Measurements from ENCODE around the gene C8A.

The C8A gene

DNA sequence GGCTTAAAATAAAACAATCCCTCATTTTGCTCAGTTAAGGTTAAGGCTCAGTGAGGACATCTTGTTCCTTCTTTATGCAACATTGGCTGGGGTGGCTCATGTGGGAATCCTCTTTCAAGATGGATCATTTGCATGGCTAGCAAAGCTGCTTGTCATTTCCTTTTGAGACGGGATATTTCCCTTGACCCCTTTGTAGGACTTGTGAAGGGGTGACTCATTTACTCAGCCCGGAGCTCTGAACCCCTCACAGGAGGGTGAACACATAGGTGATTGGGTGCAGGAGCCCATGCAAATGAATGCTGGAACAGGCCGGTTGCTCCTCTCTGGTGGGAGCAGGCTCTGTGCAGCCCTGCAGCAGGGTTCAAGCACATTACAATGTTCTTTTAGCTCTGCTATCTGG lies 15.8 kb upstream of the C8A start:
- DNase-seq = no peak

DNA sequence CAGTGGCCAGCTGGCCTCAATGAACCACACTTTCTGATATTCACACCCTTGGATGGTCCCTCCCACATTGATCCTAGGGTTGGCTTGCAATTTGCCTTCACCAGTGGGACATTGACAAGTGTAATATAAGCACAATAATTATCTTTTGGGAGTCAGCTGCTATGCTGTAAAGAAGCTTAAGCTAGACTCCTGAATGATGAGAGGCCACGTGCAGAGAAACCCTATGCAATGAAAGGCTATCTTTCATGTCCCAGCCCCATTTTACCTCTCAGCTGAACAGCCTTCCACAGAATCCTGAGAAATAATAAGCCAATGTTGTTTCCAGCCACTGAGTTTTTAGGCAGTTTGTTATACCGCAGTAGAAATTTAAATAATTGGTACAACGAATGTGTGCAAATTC lies 11.1 kb upstream of the C8A start:
- DNase-seq = no peak

DNA sequence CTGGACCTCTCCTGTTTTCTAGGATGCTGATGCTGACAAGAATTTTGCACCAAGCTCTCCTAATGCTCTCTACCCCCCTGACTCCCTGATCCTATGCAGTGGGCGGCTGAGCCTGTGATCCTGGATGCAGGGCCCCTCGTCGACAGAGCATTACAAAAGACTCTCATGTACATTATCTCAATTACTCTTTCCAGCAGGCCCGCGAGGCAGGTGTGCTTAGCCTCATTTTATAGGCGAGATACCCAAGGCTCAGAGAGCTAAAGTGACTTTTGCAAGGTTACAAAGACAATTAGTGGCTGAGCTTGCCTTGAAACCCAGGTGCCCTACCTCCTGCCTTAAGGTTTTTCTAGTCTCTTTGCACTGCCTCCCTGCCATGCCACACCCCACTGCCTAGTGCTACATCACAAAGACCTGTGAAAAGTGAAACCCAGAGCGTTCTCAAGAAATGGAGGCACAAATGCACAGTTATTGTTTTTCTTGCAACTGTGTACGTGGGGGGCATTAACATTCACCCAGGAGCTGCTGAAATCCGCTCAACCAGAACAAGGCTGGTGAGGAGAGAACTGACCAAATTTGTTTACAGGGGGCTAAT lies 10.0 kb upstream of the C8A start:
- DNase-seq = no peak

DNA sequence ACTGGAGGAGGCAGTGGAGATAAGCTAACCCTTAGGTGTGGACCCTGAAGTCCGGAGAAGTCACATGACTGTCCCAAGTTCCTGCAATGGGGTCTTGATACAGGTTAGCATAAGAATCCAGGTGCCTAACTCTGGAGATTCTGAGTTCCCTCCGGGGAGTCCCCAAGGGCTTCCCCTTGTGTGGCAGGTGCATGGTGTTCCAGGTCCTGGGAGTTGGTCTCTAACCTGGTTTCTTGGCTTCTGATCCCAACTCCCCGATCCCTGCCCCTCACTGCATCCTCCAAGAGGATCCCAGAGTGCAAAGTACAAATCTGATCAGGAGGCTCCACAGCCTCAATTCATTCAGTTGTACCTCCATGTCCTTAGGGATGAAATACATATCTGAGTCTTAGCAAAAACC lies 9.3 kb upstream of the C8A start:
- DNase-seq = no peak

DNA sequence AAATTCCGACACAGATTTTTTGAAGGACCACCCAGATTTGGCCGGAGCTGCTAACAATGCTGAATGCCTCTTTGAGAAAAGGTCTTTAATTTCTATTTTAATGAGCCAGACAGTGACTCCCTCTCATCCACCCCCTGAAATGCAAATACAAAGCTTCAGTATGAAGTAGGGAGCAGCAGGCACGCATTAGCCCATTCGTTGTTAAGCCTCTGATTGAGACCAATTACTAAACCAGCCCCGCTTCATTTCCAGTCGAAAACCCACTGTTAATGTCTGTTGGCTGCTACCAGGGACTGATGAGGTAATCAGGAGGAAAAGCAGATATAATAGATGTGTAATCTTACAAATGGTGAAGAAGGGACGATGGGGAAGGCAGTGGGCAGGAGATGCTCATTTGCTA lies 4.8 kb upstream of the C8A start:
- DNase-seq = no peak

DNA sequence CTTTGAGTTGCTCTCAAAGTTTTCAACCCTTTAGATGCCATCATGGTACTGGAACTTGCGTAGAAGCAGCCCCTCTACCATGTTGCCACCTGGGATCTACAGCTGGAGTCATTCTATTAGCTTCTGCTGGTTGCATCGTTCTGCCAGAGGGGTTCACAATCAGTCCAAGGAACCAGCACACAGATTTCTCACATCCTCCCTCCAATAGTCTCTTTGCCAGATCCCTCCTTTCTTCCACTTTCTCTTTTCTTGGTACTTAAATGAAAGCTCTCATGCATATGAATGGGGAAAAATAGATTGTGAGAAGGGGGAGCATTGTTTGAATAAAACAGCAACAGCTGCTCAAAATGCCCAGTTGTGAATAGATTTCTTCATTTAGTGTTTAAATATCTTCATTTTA lies 4.2 kb upstream of the C8A start:
- no peak for DNase-seq

DNA sequence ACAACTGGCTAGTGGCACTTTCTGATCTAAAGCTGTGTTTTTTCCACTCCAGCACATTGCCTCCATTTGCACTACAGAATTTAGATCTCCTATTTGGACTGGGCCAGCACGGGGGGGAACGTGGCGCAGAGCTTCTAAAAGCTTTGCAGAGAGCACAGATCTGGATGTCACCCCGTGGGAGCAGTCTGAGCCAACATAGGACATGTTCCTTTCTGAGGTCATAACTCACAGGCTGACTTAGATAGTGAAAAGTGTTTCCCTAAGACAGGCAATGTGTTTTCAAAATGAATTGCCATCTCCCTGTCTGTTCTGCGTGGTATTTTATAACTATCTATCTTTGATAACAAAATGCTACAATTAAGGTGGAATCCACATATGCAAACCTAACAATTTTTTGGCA lies 3.7 kb upstream of the C8A start:
- no peak for DNase-seq

DNA sequence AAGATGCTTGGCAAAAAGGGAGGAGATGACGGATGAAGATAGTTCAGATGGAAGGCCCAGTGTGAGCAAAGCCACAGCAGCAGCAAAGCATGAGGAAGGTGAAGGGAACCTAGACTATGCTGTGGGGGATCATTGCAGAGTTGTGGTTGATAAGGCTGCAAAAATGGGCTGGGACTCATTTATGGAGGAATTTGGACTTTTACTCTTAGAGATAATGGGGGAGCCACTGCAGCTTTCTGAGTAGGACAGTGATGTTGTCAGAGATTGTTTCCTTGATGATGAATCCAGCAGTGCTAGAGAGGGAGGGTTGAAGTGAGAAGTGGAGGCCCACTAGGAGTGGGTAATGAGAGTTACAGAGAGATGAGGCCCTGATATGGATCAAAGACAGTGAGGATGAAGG lies 2.1 kb upstream of the C8A start:
- no peak for DNase-seq

DNA sequence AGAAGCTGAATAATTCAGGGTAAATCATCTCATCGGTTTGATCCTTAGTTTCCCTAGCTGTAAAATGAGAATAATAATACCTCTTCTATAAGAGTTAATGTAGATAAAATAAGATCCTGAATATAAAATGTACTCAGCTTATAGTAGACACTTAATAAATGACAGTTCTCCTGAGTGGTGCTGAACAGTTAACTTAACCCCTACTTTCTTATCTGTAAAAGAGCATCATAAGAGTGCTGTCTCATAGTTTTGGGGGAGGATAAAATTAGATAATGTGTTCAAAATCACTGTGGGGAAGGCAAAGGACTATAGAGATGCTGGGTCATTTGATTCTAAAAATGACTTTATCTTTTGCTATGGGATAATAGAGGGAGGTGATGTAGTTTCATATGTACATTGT lies 593 bp downstream of the C8A start:
- DNase-seq = no peak

DNA sequence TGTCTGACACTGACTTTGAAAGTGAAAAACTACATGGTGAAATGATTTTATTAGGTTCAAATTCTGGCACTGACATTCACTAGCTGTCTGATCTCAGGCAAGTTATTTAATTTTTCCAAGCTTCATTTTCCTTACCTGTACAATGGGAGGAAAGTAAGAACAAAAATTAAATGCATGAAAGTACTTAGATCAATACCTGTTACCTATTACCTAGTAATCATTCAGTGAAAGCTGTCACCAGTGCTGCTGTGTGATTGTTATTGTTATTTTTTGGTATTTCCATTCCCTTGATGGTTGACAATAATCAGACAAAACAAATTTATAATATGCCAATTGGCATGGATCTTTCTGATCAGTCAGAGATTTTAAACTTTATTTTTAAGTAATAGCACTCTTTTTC lies 1.6 kb downstream of the C8A start:
- DNase-seq = no peak

DNA sequence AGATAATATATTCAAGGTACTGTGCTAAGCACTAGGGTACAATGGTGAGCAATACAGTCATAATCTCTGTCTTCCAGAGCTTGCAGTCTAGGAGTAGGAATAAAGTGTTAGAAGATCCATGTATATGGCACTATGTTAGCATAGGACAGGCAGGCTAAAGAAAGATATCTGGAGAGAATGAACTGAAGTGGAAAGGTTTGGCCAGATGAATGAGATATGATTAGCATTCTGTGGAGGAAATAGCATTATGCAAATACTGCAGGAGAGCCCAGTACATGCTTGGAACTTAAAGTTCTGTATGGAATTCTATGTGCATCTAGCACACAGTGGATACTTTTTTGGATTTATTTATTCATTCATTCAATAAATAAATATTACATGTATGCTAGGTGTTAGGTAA lies 4.7 kb downstream of the C8A start:
- DNase-seq = no peak

DNA sequence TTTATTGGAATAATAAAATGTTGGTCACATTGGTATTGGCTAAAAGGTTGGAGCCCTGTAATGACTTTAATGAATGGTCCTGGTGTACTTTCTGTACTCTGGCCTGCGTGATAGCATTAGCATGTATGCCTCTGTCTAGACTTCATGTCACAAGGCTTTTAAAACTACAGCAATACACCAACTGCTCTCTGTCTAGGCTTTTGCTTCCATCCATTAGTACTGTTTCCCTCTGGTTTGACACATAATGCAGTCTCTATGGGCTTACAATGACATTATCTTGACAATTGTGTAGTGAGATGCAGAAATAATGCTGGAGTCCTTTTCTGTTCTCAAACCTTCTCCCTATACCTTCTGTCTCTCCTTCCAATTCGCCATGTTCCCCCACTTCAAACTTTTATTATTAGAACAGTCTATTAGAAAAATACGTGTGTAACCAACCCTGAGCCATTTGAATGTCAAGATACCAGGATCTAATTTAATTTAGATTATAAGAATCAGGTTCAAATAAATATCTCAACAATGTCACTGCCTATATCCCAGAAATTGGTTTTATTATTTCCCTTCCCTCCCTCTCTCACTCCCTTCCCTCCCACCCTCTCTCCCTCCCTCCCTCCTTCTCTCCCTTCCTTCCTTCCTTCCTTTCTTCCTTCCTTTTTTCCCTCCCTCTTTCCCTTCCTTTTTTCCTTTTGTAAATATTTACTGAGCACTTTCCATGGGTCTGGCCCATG lies 8.8 kb downstream of the C8A start:
- DNase-seq = no peak

DNA sequence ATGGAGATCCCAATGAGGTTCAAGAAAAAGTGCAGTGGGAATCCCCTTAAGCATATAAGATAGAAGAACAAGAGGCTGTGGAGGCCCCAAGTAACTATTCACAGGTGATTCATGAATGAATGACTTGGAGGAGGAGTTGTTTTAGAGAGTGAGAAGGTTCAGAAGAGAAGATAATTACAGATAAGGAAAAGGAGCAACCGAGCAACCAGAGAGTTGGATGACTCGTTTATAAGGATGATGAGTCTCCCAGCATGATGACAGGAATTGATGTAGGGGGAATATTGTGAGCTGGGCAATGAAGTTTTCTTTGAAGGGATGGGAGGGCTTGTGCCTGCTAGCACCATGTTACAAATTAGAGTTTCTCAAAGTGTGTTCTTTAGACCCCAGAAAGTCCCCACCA lies 9.8 kb downstream of the C8A start:
- DNase-seq = no peak

DNA sequence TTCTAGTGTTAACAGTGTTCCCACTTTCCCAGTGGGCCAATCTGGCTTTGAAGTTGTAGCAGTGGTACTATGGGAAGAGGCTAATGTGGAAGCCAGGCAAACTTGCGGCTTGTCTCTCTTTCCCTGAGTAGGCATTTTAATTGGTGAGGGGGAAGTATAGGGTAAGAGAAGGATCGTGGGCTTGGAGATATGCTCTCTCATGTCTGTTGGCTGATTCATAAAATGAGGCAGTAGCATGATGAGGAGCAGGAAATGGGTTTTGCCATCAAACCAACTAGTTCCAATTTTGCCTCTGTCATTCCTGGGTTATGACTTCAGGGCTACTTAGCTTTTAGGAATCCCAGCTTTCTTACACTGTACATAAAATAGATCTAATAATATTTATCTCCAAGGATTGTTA lies 12.1 kb downstream of the C8A start:
- DNase-seq = no peak

DNA sequence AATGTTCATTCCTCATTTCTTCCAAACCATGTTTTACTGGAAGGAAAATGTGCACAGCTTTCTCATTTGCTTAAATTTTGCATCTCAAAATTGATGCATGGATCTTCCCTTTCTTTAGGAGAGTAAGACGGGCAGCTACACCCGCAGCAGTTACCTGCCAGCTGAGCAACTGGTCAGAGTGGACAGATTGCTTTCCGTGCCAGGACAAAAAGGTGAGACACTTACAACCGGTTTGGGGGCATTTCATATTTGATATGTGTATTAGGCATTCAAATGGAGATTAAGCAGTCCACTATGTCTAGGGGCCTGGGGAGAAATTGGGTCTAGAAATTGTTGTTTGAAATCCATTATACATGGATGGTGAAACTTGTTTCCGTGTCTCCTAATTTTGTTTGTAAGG lies 12.9 kb downstream of the C8A start:
- no peak for DNase-seq

DNA sequence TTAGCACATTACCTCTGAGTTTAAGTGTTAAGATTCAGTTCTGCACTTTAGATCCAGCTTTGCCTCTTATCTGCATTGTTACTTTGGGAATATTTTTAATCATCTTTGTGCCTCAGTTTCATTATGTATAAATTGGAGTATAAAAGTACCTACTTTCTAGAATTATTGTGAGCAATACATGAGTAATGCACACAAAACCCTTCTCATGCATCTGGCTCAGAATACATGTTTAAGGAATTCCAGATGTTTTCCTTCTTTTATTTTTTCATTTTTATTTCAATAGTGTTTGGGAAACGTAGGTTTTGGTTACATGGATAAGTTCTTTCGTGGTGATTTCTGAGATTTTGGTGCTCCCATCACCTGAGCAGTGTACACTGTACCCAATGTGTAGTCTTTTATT lies 14.2 kb downstream of the C8A start:
- no peak for DNase-seq

DNA sequence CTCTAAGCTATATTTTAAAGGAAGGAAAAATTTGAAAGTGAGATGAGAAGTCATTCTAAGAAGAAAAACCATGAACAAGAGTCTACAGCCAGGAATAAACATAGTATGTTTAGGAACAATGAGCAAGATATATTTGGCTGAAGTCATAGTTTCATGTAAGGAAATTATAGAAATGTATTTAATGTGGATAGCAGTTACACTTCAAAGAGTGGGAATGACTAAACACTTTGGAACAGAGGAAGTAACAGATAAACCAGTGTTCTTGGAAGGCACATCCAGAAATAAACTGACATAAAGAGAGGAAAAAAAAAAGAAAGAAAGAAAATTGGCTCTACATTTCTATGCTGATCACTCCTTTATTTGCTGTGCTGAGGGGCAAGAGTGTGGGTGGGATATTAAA lies 18.0 kb downstream of the C8A start:
- no peak for DNase-seq

DNA sequence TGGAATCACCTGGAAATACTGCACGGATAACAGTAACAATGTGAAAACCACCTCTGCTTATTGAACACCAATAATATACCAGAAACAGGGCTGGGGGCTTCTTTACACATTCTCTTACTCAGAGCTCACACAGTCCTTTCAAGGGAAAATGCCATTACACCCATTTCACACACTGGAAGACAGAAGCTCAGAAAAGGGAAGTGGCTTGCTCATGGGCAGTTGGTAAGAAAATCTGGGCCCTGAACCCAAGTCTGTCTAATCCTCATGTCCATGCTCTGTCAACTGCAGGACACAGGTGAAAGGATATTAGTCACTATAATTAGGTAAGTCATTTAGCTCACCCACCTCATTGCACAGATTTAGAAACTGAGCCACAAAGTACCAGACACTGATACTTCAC lies 18.6 kb downstream of the C8A start:
- DNase-seq = no peak

DNA sequence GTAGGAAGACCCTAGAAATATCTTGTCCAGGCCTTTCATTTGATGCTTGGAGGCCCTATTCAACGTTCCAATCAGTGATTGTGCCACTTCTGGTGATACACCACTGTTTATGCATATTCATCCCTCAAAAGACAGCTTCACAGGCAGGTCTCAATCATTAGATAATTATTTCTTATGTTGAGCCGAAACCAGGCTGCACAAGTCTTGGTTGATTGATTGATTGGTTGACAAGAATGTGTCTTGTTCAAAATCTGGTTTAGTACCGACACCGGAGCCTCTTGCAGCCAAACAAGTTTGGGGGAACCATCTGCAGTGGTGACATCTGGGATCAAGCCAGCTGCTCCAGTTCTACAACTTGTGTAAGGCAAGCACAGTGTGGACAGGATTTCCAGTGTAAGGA lies 20.1 kb downstream of the C8A start:
- DNase-seq = no peak

DNA sequence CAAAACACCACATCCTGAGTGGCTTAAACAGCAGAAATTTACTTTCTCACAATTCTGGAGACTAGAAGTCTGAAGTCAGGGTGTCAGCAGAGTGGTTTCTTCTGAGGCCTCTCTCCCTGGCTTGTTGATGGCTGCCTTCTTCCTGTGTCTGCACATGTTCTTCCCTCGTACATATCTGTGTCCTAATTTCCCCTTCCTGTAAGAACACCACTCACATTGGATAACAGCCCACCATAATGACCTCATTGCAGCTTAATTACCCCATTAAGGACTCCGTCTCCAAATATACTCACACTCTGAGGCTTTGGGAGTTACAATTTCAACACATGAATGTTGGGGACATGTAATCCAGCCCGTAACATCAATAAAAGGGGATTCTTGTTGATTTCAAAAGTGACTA lies 23.4 kb downstream of the C8A start:
- DNase-seq = no peak

DNA sequence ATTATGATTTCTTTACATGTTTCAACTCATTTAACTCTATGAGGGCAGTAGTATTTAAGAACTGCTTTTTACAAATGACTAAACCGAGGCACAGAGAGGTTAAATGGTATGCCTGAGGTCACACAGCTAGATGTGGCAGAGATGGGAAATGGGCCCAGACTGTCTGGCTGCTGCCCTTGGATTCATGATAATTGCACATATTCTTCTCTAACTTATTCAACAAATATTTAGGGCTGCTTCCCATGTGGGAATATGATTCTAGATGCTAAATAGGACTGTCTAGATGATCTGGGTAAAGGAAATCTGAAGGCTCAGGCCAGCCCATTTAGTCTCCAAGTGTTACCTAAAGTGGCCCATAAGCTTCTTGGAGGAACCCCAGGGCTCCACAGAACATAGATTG lies 26.2 kb downstream of the C8A start:
- no peak for DNase-seq

DNA sequence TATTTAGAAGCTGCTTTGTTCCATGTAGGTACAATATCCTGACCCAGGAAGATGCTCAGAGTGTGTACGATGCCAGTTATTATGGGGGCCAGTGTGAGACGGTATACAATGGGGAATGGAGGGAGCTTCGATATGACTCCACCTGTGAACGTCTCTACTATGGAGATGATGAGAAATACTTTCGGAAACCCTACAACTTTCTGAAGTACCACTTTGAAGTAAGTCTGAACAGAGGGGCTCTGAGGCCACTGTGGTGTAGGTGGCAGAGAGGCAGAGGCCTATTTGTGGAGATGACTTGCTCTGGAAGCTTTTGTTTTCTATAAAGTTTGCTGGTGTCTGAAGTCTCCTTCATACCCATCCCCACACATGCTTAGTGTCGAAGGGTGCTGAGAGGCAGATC lies 26.8 kb downstream of the C8A start:
- no peak for DNase-seq

DNA sequence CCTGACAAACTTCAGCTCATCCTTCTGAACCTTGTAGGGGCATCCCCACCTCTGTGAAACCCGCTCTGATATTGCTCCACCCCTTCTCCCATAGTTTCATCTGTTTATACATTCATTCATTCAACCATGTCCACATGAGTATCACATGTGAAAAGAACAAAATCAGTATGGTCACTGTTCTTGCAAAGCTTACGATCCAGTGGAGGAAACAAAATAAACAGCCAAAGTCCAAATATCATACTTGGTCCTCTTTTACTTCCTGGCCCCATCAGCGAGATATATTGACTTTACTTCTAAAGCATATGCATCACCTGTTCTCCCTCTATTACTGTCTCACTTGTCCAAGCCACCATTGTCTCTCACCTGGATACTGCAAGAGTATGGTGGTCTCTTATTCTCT lies 35.6 kb downstream of the C8A start:
- DNase-seq = no peak

DNA sequence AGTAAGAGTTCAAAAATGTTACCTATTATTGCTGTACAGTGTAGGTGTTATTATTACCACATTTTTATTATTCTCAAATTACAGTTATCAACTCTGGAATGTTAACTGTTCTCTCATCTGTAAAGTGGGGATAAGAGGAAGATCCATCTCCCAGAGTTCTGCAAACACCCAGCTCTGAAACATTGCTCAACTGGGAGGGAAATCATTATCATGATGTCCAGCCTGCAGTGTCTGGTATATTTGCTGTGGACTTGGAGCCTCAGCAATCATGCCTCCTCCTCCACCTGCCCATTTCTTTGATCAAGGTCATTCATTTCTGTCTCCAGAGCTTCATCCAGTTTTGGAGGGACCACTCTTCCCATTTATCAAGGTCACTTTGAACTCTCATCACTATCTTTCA lies 39.4 kb downstream of the C8A start:
- no peak for DNase-seq
